Colonic mucosa (tissue), 4 donors: ENCODE results near the gene RND2. TPM values are rescaled to one million over a fixed set of nuclear protein-coding genes. Genes with fewer than 3 reads are reported as not detected.
A peak's percentile ranks its signal among the peaks of the same experiment; 100 is the strongest.

Experiments used
- DNase-seq: peaks from one replicate; pipeline ENCODE4 v3.0.0-alpha.2; 2020
- H3K27ac ChIP-seq: fragments of 200-600 bp; one replicate; pipeline ENCODE4 v1.8.0; 2021
- H3K27me3 ChIP-seq: fragments of 200-600 bp; one replicate; pipeline ENCODE4 v1.8.0; 2021
- H3K36me3 ChIP-seq: fragments of 200-600 bp; one replicate; pipeline ENCODE4 v1.8.0; 2021
- H3K4me1 ChIP-seq: fragments of 200-600 bp; one replicate; pipeline ENCODE4 v1.8.0; 2021; ENCODE audit warnings: mild to moderate bottlenecking
- H3K4me3 ChIP-seq: fragments of 200-600 bp; one replicate; pipeline ENCODE4 v1.8.0; 2021
- H3K9ac ChIP-seq, 2 donors: one replicate each; pipeline ENCODE4 v1.7.0; 2013; ENCODE audit warnings: control low read depth in 2 of 2, low read depth in 2 of 2, low read length in 2 of 2
- H3K9me3 ChIP-seq: fragments of 200-600 bp; one replicate; pipeline ENCODE4 v1.8.0; 2021
- CTCF ChIP-seq: fragments of 200-600 bp; IDR thresholded peaks from one replicate; pipeline ENCODE4 v1.8.0; 2022; ENCODE audit warnings: antibody characterized with exemption, mild to moderate bottlenecking
- intact Hi-C: fragments of 100-400 bp; cut with DNase I; formaldehyde crosslinking; loops from one replicate; pipeline ENCODE4 v1.14.1; 2022
- total RNA-seq, 2 donors: library from RNA; stranded (reverse); fragmentation: NEBNext Ultra II Directional in 1 of 2; extraction: Animal tissue kit (Norgen Biotek cat#: 25700) in 1 of 2; gene quantifications; one replicate each; pipeline ENCODE4 v1.2.1, GENCODE V29; 2021
- donor health status: healthy.
- donor health status: DM: no; HTN: no; CAD: no.
- donor health status: DM: no; HTN: no; CAD: no.

The RND2 gene
- total RNA-seq, 2 donors from 2014 or later = 0.30 to 0.56 TPM

DNA sequence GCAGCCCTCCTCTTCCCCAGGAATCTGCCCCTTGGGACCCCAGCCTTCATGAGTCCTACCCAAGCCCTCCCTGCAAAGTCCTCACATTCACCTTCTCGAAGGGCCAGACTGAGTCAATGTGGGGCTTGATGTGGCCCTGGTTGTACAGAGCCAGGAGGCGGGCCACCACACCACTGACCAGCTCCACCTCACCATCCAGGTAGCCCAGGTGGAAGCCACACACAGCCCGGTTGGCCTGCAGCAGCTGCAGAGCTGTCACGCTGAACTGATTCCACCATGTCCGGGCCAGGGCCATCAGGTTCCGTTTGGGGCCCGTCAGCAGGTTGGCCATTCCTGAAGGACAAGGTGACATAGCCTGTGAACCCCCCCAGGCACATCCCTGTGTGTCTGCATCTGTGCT is 8.8 kb upstream of the RND2 start:
- no peak for TF ChIP-seq CTCF
- no peaks in the 10 kb centered on the region for H3K4me1 ChIP-seq
- no peak overlapping the region for H3K4me3 ChIP-seq
- H3K36me3 ChIP-seq = no peaks in the 10 kb centered on the region
- H3K27me3 ChIP-seq = no peaks in the 10 kb centered on the region
- no peak overlapping the region for H3K9ac ChIP-seq
- no peak overlapping the region for H3K27ac ChIP-seq
- intact Hi-C loops = no loop called here
- no peaks in the 10 kb centered on the region for H3K9me3 ChIP-seq
- no peak for DNase-seq

DNA sequence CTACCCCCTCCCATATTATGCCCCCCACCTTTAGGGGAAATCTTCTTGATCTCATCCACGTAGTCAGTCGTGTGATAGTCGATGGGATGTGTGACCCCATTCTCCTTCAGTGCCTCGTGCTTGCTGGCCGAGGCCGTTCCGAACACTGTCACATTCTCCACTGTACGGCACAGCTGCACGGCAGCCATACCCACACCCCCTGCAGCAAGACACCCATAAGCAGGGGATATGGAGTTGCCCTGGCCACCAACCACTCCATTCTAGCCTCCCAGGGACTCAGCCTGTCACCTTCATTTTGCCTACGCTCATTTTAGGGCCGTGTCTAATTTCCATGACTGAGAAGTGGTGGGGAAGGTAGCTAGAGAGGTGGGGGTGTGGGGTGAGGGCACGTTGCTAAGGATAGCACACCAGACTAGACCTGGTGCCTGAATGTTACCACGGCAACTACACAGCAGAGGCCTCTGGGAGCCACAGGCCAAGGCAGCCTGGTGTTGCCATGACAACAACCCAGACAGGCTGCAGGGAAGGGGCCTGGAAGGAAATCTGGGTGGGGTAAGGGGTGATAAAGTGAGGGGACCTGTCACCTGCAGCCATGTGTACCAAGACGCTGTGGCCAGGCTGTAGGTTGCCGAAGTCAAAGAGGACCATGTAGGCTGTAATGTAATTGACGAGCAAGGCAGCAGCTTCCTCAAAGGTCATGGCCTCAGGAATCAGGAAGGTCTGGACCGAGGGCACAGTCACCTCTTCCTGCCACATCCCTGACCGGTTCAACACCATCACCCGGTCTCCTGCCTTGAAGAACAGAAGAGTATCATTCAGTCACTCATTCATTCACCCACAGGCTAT is 6.8 kb upstream of the RND2 start:
- no peak for DNase-seq
- intact Hi-C loops = no loop called here
- no peak for TF ChIP-seq CTCF

GRCh38 chr17:43018932-43019331 is 6.1 kb upstream of the RND2 start:
- intact Hi-C loops = no loop called here
- no peak for TF ChIP-seq CTCF
- H3K9ac ChIP-seq = peak overlapping the region in 1 of 2 donors; percentile 26
- peak overlapping the region; percentile 83 for H3K27ac ChIP-seq
- no peaks in the 10 kb centered on the region for H3K36me3 ChIP-seq
- no peaks in the 10 kb centered on the region for H3K9me3 ChIP-seq
- DNase-seq = no peak
- H3K27me3 ChIP-seq = no peaks in the 10 kb centered on the region
- no peak overlapping the region for H3K4me3 ChIP-seq
- no peaks in the 10 kb centered on the region for H3K4me1 ChIP-seq

More for the DNA sequence above, 6.8 kb upstream of the RND2 start:
- Histone ChIP-seq H3K36me3 (no peaks in the 10 kb centered on the region), H3K4me1 (no peaks in the 10 kb centered on the region), H3K4me3 (no peak overlapping the region), H3K9ac (peak overlapping the region in 1 of 2 donors; percentile 26), H3K9me3 (no peaks in the 10 kb centered on the region), H3K27ac (no peak overlapping the region), H3K27me3 (no peaks in the 10 kb centered on the region)

GRCh38 chr17:43019418-43019817 is 5.6 kb upstream of the RND2 start:
- TF ChIP-seq CTCF = no peak

GRCh38 chr17:43020030-43020621 is 4.9 kb upstream of the RND2 start:
- TF ChIP-seq CTCF = no peak
- no peak overlapping the region for H3K4me3 ChIP-seq
- no peaks in the 10 kb centered on the region for H3K36me3 ChIP-seq
- intact Hi-C loops = loop anchor here (10.0 kb wide), 2 partner anchors 295 to 325 kb away; no protein-coding TSS in a partner anchor
- no peaks in the 10 kb centered on the region for H3K9me3 ChIP-seq
- H3K9ac ChIP-seq = peak overlapping the region in 1 of 2 donors; percentile 51
- H3K4me1 ChIP-seq = no peaks in the 10 kb centered on the region
- no peak for DNase-seq
- H3K27ac ChIP-seq = peak overlapping the region; percentile 83
- H3K27me3 ChIP-seq = no peaks in the 10 kb centered on the region

More at GRCh38 chr17:43019418-43019817, 5.6 kb upstream of the RND2 start:
- DNase-seq = no peak
- H3K27ac ChIP-seq = peak overlapping the region; percentile 83
- H3K9me3 ChIP-seq = no peaks in the 10 kb centered on the region
- no peaks in the 10 kb centered on the region for H3K27me3 ChIP-seq
- H3K4me3 ChIP-seq = no peak overlapping the region
- H3K9ac ChIP-seq = peak overlapping the region in 1 of 2 donors; percentile 51
- H3K36me3 ChIP-seq = no peaks in the 10 kb centered on the region
- intact Hi-C loops = no loop called here
- H3K4me1 ChIP-seq = no peaks in the 10 kb centered on the region
